ENCODE results near the gene NDUFS4.

- TF ChIP-seq CTCF (IDR thresholded peaks at IDR 0.05; ENCODE audit: borderline replicate concordance, extremely low read depth, low read length, poor library complexity, severe bottlenecking) = no peak
- no peak for TF ChIP-seq EZH2 (IDR thresholded peaks at IDR 0.05; ENCODE audit: borderline replicate concordance, low read depth, low read length, severe bottlenecking)
These were observed 84.6 kb downstream of the NDUFS4 start for GRCh38 chr5:53645078-53645477.

All from DND-41 (cell line).